Activated CD4-positive, alpha-beta T cell treated with anti-CD3 and anti-CD28 coated beads, Interleukin-2, amount 10 ng/mL, durations not matched to agents 24 days and 14 days (primary cell): Measurements from ENCODE around the gene B9D1. TPM values are rescaled to one million over a fixed set of nuclear protein-coding genes. Genes with fewer than 3 reads are reported as not detected.

Source experiments
- DNase-seq: peaks from one replicate; pipeline ENCODE4 v3.0.0; 2022
- H3K27ac Mint-ChIP-seq: one replicate; pipeline ENCODE4 v1.8.0; 2022; ENCODE audit warnings: mild to moderate bottlenecking, mixed read lengths
- H3K27me3 Mint-ChIP-seq: one replicate; pipeline ENCODE4 v1.8.0; 2022; ENCODE audit warnings: mixed read lengths
- H3K36me3 Mint-ChIP-seq: one replicate; pipeline ENCODE4 v1.8.0; 2022; ENCODE audit warnings: low read depth, mild to moderate bottlenecking, mixed read lengths
- H3K4me1 Mint-ChIP-seq: one replicate; pipeline ENCODE4 v1.8.0; 2021; ENCODE audit warnings: mixed read lengths
- H3K4me3 Mint-ChIP-seq: one replicate; pipeline ENCODE4 v1.8.0; 2022; ENCODE audit warnings: mild to moderate bottlenecking, moderate library complexity, mixed read lengths
- H3K9me3 Mint-ChIP-seq: one replicate; pipeline ENCODE4 v1.8.0; 2021; ENCODE audit warnings: mixed read lengths
- intact Hi-C: fragments of 100-400 bp; cut with micrococcal nuclease; formaldehyde crosslinking; loops from one replicate; pipeline ENCODE4 v1.15.1; 2023
- total RNA-seq: library from RNA; stranded (reverse); gene quantifications from 2 replicates; pipeline ENCODE4 v1.2.3, GENCODE V29; 2022

B9D1 gene
- total RNA-seq, 1 donor from 2014 or later: 6.1 TPM

GRCh38 chr17:19304209-19304608 lies 58.3 kb downstream of the B9D1 start:
- Mint-ChIP-seq H3K36me3 (no peaks in the 10 kb centered on the region), H3K27me3 (peaks cover 21% of the 10 kb centered on the region), H3K27ac (no peak overlapping the region), H3K4me3 (no peak overlapping the region), H3K9me3 (no peaks in the 10 kb centered on the region), H3K4me1 (peaks cover 27% of the 10 kb centered on the region)
- intact Hi-C loops: no loop called here
- no peak for DNase-seq

- Mint-ChIP-seq H3K27ac (no peak overlapping the region), H3K4me1 (peaks cover 27% of the 10 kb centered on the region), H3K9me3 (no peaks in the 10 kb centered on the region), H3K36me3 (no peaks in the 10 kb centered on the region), H3K27me3 (peaks cover 16% of the 10 kb centered on the region), H3K4me3 (no peak overlapping the region)
- intact Hi-C loops: no loop called here
- DNase-seq: no peak
Measured at GRCh38 chr17:19303367-19303776, 59.2 kb downstream of the B9D1 start.

GRCh38 chr17:19302791-19303331 lies 59.7 kb downstream of the B9D1 start:
- H3K9me3 Mint-ChIP-seq: no peaks in the 10 kb centered on the region
- H3K4me1 Mint-ChIP-seq: peaks cover 27% of the 10 kb centered on the region
- intact Hi-C loops: no loop called here
- H3K27me3 Mint-ChIP-seq: peaks cover 13% of the 10 kb centered on the region
- no peak overlapping the region for H3K4me3 Mint-ChIP-seq
- no peak for DNase-seq
- H3K27ac Mint-ChIP-seq: no peak overlapping the region
- H3K36me3 Mint-ChIP-seq: no peaks in the 10 kb centered on the region

DNA sequence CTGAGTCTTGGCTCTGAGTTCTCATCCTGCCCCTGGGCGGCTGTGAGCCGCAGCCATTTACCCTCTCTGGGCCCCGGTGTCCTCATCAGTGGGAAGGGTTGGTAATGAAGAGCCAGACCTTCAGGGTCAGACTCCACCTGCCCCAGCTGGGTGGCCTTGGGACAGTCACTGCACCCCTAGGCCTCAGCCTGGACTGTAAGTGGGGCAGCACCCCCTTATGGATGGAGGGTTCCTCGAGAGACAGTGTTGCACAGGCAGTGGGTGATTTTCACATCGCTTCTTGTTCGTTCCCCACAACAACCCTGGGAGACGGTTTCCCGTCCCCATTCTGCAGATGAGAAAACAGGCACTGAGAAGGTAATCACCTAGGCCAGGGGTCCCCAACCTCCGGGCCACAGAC lies 60.5 kb downstream of the B9D1 start:
- Mint-ChIP-seq H3K4me1 (peaks cover 24% of the 10 kb centered on the region), H3K27ac (no peak overlapping the region), H3K4me3 (no peak overlapping the region), H3K36me3 (no peaks in the 10 kb centered on the region), H3K9me3 (no peaks in the 10 kb centered on the region), H3K27me3 (peaks cover 9% of the 10 kb centered on the region)
- intact Hi-C loops: no loop called here
- no peak for DNase-seq

DNA sequence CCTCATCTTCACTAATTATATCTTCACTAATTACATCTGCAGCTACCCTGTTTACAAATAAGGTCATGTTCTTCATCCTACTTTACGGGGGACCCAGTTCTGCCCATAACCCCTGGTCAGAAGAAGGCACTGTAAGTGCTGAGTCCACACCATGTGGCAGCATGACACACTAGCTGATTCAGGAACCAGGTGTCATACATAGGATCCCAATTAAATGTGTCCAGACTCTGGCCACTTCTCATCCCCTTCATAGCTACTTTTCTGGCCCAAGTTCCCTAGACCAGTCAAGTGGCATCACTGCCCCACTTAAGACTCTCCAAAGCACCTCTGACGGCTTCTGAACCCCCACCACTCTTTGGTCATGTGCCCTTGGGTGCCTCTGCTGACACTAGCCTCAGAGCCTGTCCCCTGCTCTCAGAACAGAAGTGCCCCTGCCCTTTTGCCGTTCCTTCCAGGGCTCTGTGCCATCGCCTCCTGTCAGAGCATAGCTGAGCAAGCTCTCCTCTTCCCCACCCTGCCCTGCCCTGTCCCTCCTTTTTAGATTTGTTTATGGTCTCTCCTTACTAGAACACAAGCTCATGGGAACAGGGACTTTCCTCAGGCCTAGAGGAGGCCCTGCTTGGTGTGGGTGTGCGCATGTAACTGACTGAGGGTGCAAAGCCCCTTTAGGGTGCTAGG lies 61.1 kb downstream of the B9D1 start:
- Mint-ChIP-seq H3K36me3 (no peaks in the 10 kb centered on the region), H3K27ac (no peak overlapping the region), H3K9me3 (no peaks in the 10 kb centered on the region), H3K27me3 (peaks cover 4% of the 10 kb centered on the region), H3K4me3 (no peak overlapping the region), H3K4me1 (peaks cover 19% of the 10 kb centered on the region)
- DNase-seq: no peak
- intact Hi-C loops: no loop called here

- H3K9me3 Mint-ChIP-seq: no peaks in the 10 kb centered on the region
- H3K27me3 Mint-ChIP-seq: peaks cover 4% of the 10 kb centered on the region
- DNase-seq: no peak
- H3K36me3 Mint-ChIP-seq: no peaks in the 10 kb centered on the region
- H3K4me1 Mint-ChIP-seq: peaks cover 5% of the 10 kb centered on the region
- intact Hi-C loops: no loop called here
- H3K4me3 Mint-ChIP-seq: no peak overlapping the region
- no peak overlapping the region for H3K27ac Mint-ChIP-seq
Measured at GRCh38 chr17:19299866-19300265, 62.7 kb downstream of the B9D1 start.

DNA sequence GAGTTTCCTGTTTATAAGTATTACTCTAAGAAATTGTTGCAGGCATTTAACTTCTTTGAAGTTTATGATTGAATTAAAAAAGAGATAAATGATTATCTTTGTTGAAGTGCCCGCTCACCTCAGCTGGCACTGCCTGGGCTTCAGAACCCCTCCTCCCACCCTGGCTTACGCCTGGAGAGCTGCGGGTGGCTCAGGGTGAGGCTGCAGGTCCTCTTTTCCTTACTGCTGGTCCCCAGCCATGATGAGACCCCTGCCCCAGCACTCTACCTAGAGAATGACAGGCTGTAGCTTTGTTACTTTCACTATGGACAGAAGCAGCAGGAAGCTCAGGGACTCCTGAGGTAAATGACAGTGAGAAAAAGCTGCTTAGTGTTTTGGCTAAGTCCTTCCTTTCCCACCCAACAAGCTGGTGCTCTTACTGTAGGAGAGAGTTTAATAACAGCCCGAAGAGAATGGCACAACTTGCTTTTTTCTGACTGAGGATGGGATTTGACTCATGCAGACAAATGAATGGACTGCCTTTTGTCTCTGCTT lies 63.2 kb downstream of the B9D1 start:
- no peak overlapping the region for H3K4me3 Mint-ChIP-seq
- no peaks in the 10 kb centered on the region for H3K36me3 Mint-ChIP-seq
- no peak overlapping the region for H3K27ac Mint-ChIP-seq
- H3K9me3 Mint-ChIP-seq: no peaks in the 10 kb centered on the region
- intact Hi-C loops: no loop called here
- DNase-seq: no peak
- H3K27me3 Mint-ChIP-seq: peaks cover 6% of the 10 kb centered on the region
- peaks cover 5% of the 10 kb centered on the region for H3K4me1 Mint-ChIP-seq

- no peak for DNase-seq
- Mint-ChIP-seq H3K4me1 (peaks cover 2% of the 10 kb centered on the region), H3K9me3 (no peaks in the 10 kb centered on the region), H3K36me3 (no peaks in the 10 kb centered on the region), H3K27ac (no peak overlapping the region), H3K27me3 (peaks cover 6% of the 10 kb centered on the region), H3K4me3 (no peak overlapping the region)
- intact Hi-C loops: no loop called here
Measured at GRCh38 chr17:19298569-19299213, 63.8 kb downstream of the B9D1 start.

DNA sequence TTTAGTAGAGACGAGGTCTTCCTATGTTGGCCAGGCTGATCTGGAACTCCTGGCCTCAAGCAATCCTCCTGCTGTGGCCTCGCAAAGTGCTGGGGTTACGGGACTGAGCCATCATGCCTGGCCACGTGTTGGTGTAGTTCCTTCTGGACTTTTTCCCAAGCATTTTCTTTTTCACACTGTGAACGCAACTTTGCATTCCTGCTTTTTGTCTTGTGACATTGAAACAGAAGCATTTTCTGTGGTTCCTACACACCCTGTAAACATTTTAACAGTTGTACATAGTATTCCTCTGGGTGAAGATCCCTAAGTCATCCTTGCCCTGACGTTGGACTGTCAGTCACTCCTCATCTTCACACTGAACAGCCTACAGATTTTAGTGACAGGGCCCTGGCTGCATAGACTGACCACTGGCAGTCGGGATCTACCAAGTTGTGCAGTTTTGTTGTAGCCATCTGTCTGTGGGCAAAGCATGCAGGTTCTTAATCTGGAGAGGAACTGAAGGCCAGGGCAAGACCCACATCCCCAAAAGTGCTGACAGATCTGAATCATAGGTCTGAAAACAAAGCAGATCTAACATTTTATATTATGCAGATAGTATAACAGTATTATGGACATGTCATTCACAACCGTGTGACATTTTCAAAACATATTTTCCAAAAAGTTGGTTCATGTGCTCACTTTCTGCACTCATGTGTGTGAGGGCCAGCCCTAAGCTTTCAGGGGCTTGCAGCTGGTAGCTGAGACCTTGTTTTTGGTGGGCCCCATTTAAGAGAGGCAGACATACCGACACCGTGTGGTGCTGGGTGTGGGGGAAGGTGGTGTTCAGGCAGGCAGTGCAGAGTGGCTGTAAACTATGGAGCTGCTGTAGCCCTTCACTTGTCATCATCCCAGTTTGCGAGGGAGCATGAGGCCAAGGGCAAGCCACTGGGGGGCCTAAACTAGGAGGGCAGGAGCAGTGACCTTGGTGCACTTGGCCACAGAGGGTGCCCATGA lies 65.4 kb downstream of the B9D1 start:
- Mint-ChIP-seq H3K36me3 (no peaks in the 10 kb centered on the region), H3K27me3 (peaks cover 10% of the 10 kb centered on the region), H3K27ac (no peak overlapping the region), H3K4me3 (no peak overlapping the region), H3K4me1 (no peaks in the 10 kb centered on the region), H3K9me3 (no peaks in the 10 kb centered on the region)
- intact Hi-C loops: no loop called here
- DNase-seq: no peak

GRCh38 chr17:19295473-19296135 lies 66.9 kb downstream of the B9D1 start:
- H3K9me3 Mint-ChIP-seq: no peaks in the 10 kb centered on the region
- peaks cover 11% of the 10 kb centered on the region for H3K27me3 Mint-ChIP-seq
- DNase-seq: no peak
- no peak overlapping the region for H3K4me3 Mint-ChIP-seq
- H3K4me1 Mint-ChIP-seq: no peaks in the 10 kb centered on the region
- no peak overlapping the region for H3K27ac Mint-ChIP-seq
- intact Hi-C loops: no loop called here
- no peaks in the 10 kb centered on the region for H3K36me3 Mint-ChIP-seq

DNA sequence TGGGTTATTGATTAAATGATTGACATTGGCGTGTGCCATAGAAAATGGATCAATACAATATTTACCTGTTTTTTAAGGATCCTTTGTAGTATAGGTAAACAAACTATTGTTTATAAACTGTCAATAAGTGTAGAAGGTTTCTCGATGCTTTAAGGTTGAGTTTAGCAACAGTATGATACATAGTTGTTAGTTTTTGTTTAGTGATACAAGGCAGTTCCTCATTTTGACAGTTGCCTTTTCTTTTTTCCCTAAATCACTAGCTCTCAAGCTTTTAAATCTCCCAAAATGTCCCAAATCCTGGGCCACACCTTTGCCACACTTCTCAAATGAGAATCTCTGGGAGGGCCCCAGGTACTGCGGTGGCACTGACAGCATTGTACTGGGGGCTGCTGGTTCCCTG lies 68.1 kb downstream of the B9D1 start:
- no peaks in the 10 kb centered on the region for H3K36me3 Mint-ChIP-seq
- no peak overlapping the region for H3K27ac Mint-ChIP-seq
- H3K4me3 Mint-ChIP-seq: no peak overlapping the region
- H3K27me3 Mint-ChIP-seq: peaks cover 8% of the 10 kb centered on the region
- intact Hi-C loops: no loop called here
- no peaks in the 10 kb centered on the region for H3K9me3 Mint-ChIP-seq
- H3K4me1 Mint-ChIP-seq: peaks cover 4% of the 10 kb centered on the region
- no peak for DNase-seq
